Ovary (tissue), 3 donors: ENCODE measurements around the gene MPPED2.

Experiments used
- POLR2A ChIP-seq: fragments of 450-650 bp; IDR thresholded peaks from one replicate; pipeline ENCODE4 v1.6.1; 2017; ENCODE audit warnings: antibody characterized with exemption, mild to moderate bottlenecking, moderate library complexity
- TF ChIP-seq, protein P1 (sequence below), 3 donors: fragments of 450-650 bp in 2 of 3; fragments of 200-600 bp in 1 of 3; IDR thresholded peaks; one replicate each; pipeline versions ENCODE4 v1.5.1 to v1.8.0; 2016 to 2022; ENCODE audit warnings: antibody characterized with exemption in 3 of 3, mild to moderate bottlenecking in 1 of 3
- donor health status: DM: no; HTN: no; CAD: no.

DNA sequence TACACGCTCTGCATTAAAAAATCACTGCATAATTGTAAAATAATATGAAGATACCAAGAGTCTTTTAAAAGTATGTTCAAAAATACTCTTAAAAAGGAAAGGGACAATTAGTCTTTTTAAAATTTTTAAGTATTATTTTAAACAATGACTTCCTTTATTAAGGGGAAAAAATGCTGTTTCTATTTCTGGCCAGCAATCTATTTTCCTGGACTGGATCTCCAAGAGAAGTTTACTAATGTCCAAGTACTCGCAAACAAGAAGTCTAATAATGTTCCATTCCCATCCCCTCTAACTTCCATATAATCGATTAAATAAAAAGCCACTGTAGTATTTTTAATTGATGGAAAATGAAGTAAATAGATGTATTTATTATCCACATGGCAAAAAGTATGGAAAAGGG, 123.7 kb downstream of the MPPED2 start:
- TF ChIP-seq, protein P1, sequence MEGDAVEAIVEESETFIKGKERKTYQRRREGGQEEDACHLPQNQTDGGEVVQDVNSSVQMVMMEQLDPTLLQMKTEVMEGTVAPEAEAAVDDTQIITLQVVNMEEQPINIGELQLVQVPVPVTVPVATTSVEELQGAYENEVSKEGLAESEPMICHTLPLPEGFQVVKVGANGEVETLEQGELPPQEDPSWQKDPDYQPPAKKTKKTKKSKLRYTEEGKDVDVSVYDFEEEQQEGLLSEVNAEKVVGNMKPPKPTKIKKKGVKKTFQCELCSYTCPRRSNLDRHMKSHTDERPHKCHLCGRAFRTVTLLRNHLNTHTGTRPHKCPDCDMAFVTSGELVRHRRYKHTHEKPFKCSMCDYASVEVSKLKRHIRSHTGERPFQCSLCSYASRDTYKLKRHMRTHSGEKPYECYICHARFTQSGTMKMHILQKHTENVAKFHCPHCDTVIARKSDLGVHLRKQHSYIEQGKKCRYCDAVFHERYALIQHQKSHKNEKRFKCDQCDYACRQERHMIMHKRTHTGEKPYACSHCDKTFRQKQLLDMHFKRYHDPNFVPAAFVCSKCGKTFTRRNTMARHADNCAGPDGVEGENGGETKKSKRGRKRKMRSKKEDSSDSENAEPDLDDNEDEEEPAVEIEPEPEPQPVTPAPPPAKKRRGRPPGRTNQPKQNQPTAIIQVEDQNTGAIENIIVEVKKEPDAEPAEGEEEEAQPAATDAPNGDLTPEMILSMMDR (IDR thresholded peaks at IDR 0.05): no peak
- TF ChIP-seq POLR2A: no peak
